NT2/D1 (cell line): ENCODE measurements around the gene TNFRSF8.
A peak's percentile ranks its signal among the peaks of the same experiment; 100 is the strongest.

Experiments
- DNase-seq: peaks from one replicate; pipeline ENCODE4 v3.0.0-alpha.2; 2011; ENCODE audit warnings: low read depth, low spot score
- H3K27me3 ChIP-seq: 2 replicates; pipeline ENCODE4 v1.6.0; 2011; ENCODE audit warnings: mild to moderate bottlenecking; ENCODE audit not compliant: insufficient read length, insufficient read depth
- H3K36me3 ChIP-seq: 2 replicates; pipeline ENCODE4 v1.6.1; 2011; ENCODE audit warnings: mild to moderate bottlenecking, low read length, mixed read lengths; ENCODE audit not compliant: insufficient read depth, insufficient read length
- H3K4me1 ChIP-seq: 2 replicates; pipeline ENCODE4 v1.5.1; 2011; ENCODE audit not compliant: insufficient read depth, insufficient read length
- H3K4me3 ChIP-seq: 2 replicates; pipeline ENCODE4 v1.5.1; 2011; ENCODE audit warnings: low read depth; ENCODE audit not compliant: insufficient read length
- H3K9ac ChIP-seq: 2 replicates; pipeline ENCODE4 v1.6.0; 2011; ENCODE audit warnings: low read depth; ENCODE audit not compliant: insufficient read length
- H3K9me3 ChIP-seq: 2 replicates; pipeline ENCODE4 v1.5.1; 2011; ENCODE audit warnings: mild to moderate bottlenecking, low read length; ENCODE audit not compliant: insufficient read depth
- SUZ12 ChIP-seq: IDR thresholded peaks from 2 replicates; pipeline ENCODE4 v1.6.1; 2011; ENCODE audit not compliant: insufficient read length, insufficient read depth; ENCODE audit errors: extremely low read depth
- YY1 ChIP-seq: IDR thresholded peaks from 2 replicates; pipeline ENCODE4 v1.6.1; 2011; ENCODE audit not compliant: insufficient read length, insufficient read depth
- ZNF274 ChIP-seq: IDR thresholded peaks from 2 replicates; pipeline ENCODE4 v1.6.1; 2011; ENCODE audit warnings: mild to moderate bottlenecking, low read depth, low read length

The TNFRSF8 gene

DNA sequence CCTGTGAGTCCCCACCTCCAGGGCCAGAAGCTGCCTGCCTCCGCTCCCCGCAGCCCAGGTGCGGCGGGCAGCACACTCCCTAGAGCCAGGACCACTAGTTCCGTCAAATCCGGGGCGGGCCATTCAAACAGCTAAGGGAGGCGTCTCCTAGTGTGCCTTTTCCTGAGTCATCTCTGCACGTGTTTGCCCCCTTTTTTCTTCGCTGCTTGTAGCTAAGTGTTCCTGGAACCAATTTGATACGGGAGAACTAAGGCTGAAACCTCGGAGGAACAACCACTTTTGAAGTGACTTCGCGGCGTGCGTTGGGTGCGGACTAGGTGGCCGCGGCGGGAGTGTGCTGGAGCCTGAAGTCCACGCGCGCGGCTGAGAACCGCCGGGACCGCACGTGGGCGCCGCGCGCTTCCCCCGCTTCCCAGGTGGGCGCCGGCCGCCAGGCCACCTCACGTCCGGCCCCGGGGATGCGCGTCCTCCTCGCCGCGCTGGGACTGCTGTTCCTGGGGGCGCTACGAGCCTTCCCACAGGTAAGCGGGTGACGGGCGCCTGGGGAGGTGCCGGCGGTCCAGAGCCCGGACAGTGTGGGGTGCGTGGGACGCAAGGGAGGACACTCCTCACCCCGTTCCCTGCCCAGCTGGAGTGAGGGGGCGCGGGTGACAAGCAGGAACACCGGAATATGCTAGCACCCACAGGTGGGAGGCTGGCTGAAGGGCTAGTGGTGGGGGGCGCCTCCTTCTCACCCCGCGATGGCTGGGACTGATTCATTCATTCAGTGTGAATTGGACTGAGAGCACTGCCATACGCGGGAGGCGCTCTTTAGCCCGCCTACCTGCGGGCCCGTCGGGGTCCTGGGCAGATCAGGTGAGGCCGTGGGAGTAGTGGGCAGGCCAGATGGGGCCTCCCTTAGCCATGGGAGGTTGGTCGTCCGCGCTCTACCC lies at the start of gene TNFRSF8:
TSS of gene TNFRSF8 (plus strand) at position 163 of the 932 bp plus-strand sequence. CDS start at position 459, 296 bp downstream.
- Histone ChIP-seq H3K9me3 (no peaks in the 10 kb centered on the region), H3K27me3 (peaks cover 12% of the 10 kb centered on the region), H3K4me1 (peaks cover 6% of the 10 kb centered on the region), H3K4me3 (peak within 1 kb of the TSS; percentile 64), H3K9ac (peak within 1 kb of the TSS; percentile 89), H3K36me3 (peaks cover 4% of the 10 kb centered on the region)
- no peak for TF ChIP-seq SUZ12
- no peak for TF ChIP-seq YY1
- TF ChIP-seq ZNF274, result no peak
- no peak for DNase-seq

- no peak overlapping the region for H3K9ac ChIP-seq
- no peaks in the 10 kb centered on the region for H3K27me3 ChIP-seq
- no peak for DNase-seq
- no peak overlapping the region for H3K4me3 ChIP-seq
- H3K36me3 ChIP-seq, result peaks cover 41% of the 10 kb centered on the region
- no peaks in the 10 kb centered on the region; the same call in 1 of the 2 replicates for H3K9me3 ChIP-seq
- TF ChIP-seq YY1 (no peak), SUZ12 (no peak), ZNF274 (no peak)
- no peaks in the 10 kb centered on the region for H3K4me1 ChIP-seq
These were observed 48.7 kb upstream of the TNFRSF8 start for GRCh38 chr1:12014141-12014991.

DNA sequence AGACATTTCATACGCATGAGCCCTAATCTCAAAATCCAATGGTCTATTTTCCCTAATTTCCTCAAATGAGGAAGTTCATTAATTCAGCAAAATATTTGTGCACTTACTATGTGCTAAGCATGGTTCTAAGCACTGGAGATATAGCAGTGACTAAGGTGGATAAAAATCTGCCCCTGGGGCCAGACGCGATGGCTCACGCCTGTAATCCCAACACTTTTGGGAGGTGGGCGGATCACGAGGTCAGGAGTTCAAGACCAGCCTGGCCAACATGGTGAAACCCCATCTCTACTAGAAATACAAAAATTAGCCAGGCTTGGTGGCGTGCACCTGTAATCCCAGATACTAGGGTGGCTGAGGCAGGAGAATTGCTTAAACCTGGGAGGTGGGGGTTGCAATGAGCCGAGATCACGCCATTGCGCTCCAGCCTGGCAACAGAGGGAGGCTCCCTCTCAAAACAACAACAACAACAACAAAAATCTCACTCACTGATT lies 48.1 kb upstream of the TNFRSF8 start:
- no peaks in the 10 kb centered on the region for H3K9me3 ChIP-seq
- DNase-seq, result no peak
- no peaks in the 10 kb centered on the region for H3K4me1 ChIP-seq
- no peak for TF ChIP-seq YY1
- no peak for TF ChIP-seq ZNF274
- no peak for TF ChIP-seq SUZ12
- peaks cover 34% of the 10 kb centered on the region for H3K36me3 ChIP-seq
- no peak overlapping the region for H3K9ac ChIP-seq
- no peaks in the 10 kb centered on the region for H3K27me3 ChIP-seq
- H3K4me3 ChIP-seq, result no peak overlapping the region

- peaks cover 30% of the 10 kb centered on the region for H3K36me3 ChIP-seq
- no peaks in the 10 kb centered on the region for H3K27me3 ChIP-seq
- no peak for DNase-seq
- H3K4me1 ChIP-seq, result no peaks in the 10 kb centered on the region
- H3K9ac ChIP-seq, result no peak overlapping the region
- H3K9me3 ChIP-seq, result no peaks in the 10 kb centered on the region
- no peak for TF ChIP-seq YY1
- no peak for TF ChIP-seq ZNF274
- H3K4me3 ChIP-seq, result no peak overlapping the region
These were observed 47.6 kb upstream of the TNFRSF8 start for GRCh38 chr1:12015499-12015898.

GRCh38 chr1:12016182-12016581 lies 46.9 kb upstream of the TNFRSF8 start:
- H3K27me3 ChIP-seq, result no peaks in the 10 kb centered on the region
- H3K36me3 ChIP-seq, result peaks cover 23% of the 10 kb centered on the region
- DNase-seq, result no peak
- H3K9ac ChIP-seq, result no peak overlapping the region
- TF ChIP-seq YY1, result no peak
- no peak for TF ChIP-seq SUZ12
- TF ChIP-seq ZNF274, result no peak
- no peak overlapping the region for H3K4me3 ChIP-seq
- H3K4me1 ChIP-seq, result no peaks in the 10 kb centered on the region
- H3K9me3 ChIP-seq, result no peaks in the 10 kb centered on the region

- no peak for TF ChIP-seq ZNF274
- TF ChIP-seq YY1, result no peak
- TF ChIP-seq SUZ12, result no peak
- H3K36me3 ChIP-seq, result peaks cover 25% of the 10 kb centered on the region
- no peak for DNase-seq
- peaks cover 7% of the 10 kb centered on the region for H3K4me1 ChIP-seq
- H3K27me3 ChIP-seq, result no peaks in the 10 kb centered on the region
- no peaks in the 10 kb centered on the region for H3K9me3 ChIP-seq
- peak overlapping the region; percentile 90 for H3K9ac ChIP-seq
- H3K4me3 ChIP-seq, result peak overlapping the region; percentile 67
These were observed 43.1 kb upstream of the TNFRSF8 start for GRCh38 chr1:12019858-12020509.
